ENCODE measurements around the gene ECM1. TPM values are rescaled to one million over a fixed set of nuclear protein-coding genes. Genes with fewer than 3 reads are reported as not detected.
A peak's percentile ranks its signal among the peaks of the same experiment; 100 is the strongest.

The ECM1 gene
- total and polyA plus RNA-seq, 2 donors (not counting 1 experiment from before 2014, with no cell fraction given), result 25.1 to 108 TPM

GRCh38 chr1:150514260-150514659, 6.4 kb downstream of the ECM1 start:
- no peak overlapping the region for H3K4me3 ChIP-seq (replicated peaks in 1 of 4; ENCODE audit: control extremely low read depth in 1 of 4, insufficient read depth in 1 of 4, low read depth in 3 of 4, low read length in 4 of 4)
- peaks cover 7% of the 10 kb centered on the region for H3K79me2 ChIP-seq (ENCODE audit: control insufficient read depth, insufficient read depth, low read length)
- no peak overlapping the region for H3K4me2 ChIP-seq (ENCODE audit: extremely low read depth, insufficient read depth, low read length)
- no peaks in the 10 kb centered on the region for H3K9me3 ChIP-seq (ENCODE audit: control insufficient read depth, insufficient read depth, low read depth, low read length)
- no peak overlapping the region for H3K9ac ChIP-seq (ENCODE audit: insufficient read depth, low read length)
- DNase-seq (ENCODE audit: low read depth in 2 of 2), result no peak
- H3K27me3 ChIP-seq (ENCODE audit: control insufficient read depth, insufficient read depth, low read length), result no peaks in the 10 kb centered on the region
- H3K36me3 ChIP-seq (ENCODE audit: control insufficient read depth, insufficient read depth, low read length), result peaks cover 23% of the 10 kb centered on the region
- TF ChIP-seq CTCF (conservative IDR thresholded peaks at IDR 0.05 in 1 of 2, IDR thresholded peaks at IDR 0.05 in 1 of 2; ENCODE audit: low read depth in 1 of 2, low read length in 2 of 2) (no peak), EZH2 (IDR thresholded peaks at IDR 0.05; ENCODE audit: low read length, missing control alignments) (no peak)
- H3K27ac ChIP-seq (ENCODE audit: insufficient read depth, low read length), result no peak overlapping the region
- H3K4me1 ChIP-seq (ENCODE audit: control insufficient read depth, extremely low read depth, insufficient read depth, low read length), result peaks cover 19% of the 10 kb centered on the region
- H2AFZ ChIP-seq (ENCODE audit: low read length), result no peak overlapping the region
- no peaks in the 10 kb centered on the region for H4K20me1 ChIP-seq (ENCODE audit: control insufficient read depth, extremely low read depth, insufficient read depth, low read length)

GRCh38 chr1:150514913-150515327, 7.0 kb downstream of the ECM1 start:
- no peaks in the 10 kb centered on the region for H3K27me3 ChIP-seq (ENCODE audit: control insufficient read depth, insufficient read depth, low read length)
- H2AFZ ChIP-seq (ENCODE audit: low read length), result peak overlapping the region; percentile 84
- H3K79me2 ChIP-seq (ENCODE audit: control insufficient read depth, insufficient read depth, low read length), result peaks cover under 1% of the 10 kb centered on the region
- peak overlapping the region; percentile 17 for H3K9ac ChIP-seq (ENCODE audit: insufficient read depth, low read length)
- peak overlapping the region; percentile 98 for H3K4me2 ChIP-seq (ENCODE audit: extremely low read depth, insufficient read depth, low read length)
- H3K27ac ChIP-seq (ENCODE audit: insufficient read depth, low read length), result peak overlapping the region; percentile 60
- DNase-seq (ENCODE audit: low read depth in 2 of 2), result no peak
- no peak for TF ChIP-seq EZH2 (IDR thresholded peaks at IDR 0.05; ENCODE audit: low read length, missing control alignments)
- no peak for TF ChIP-seq CTCF (conservative IDR thresholded peaks at IDR 0.05 in 1 of 2, IDR thresholded peaks at IDR 0.05 in 1 of 2; ENCODE audit: low read depth in 1 of 2, low read length in 2 of 2)
- peaks cover 17% of the 10 kb centered on the region for H3K4me1 ChIP-seq (ENCODE audit: control insufficient read depth, extremely low read depth, insufficient read depth, low read length)
- H3K36me3 ChIP-seq (ENCODE audit: control insufficient read depth, insufficient read depth, low read length), result peaks cover 19% of the 10 kb centered on the region
- H4K20me1 ChIP-seq (ENCODE audit: control insufficient read depth, extremely low read depth, insufficient read depth, low read length), result no peaks in the 10 kb centered on the region
- peak overlapping the region; percentile 52 to 73 (median 62) for H3K4me3 ChIP-seq (replicated peaks in 1 of 4; ENCODE audit: control extremely low read depth in 1 of 4, insufficient read depth in 1 of 4, low read depth in 3 of 4, low read length in 4 of 4)
- no peaks in the 10 kb centered on the region for H3K9me3 ChIP-seq (ENCODE audit: control insufficient read depth, insufficient read depth, low read depth, low read length)

GRCh38 chr1:150515328-150516049, 7.6 kb downstream of the ECM1 start, which contains the start of gene FALEC:
Gene FALEC, plus strand, starts transcription at chr1:150515752.
- Histone ChIP-seq H3K9ac (ENCODE audit: insufficient read depth, low read length) (peak within 1 kb of the TSS; percentile 72), H3K9me3 (ENCODE audit: control insufficient read depth, insufficient read depth, low read depth, low read length) (no peaks in the 10 kb centered on the region), H3K4me3 (replicated peaks in 1 of 4; ENCODE audit: control extremely low read depth in 1 of 4, insufficient read depth in 1 of 4, low read depth in 3 of 4, low read length in 4 of 4) (peak within 1 kb of the TSS; percentile 53 to 73 (median 62)), H4K20me1 (ENCODE audit: control insufficient read depth, extremely low read depth, insufficient read depth, low read length) (no peaks in the 10 kb centered on the region), H3K79me2 (ENCODE audit: control insufficient read depth, insufficient read depth, low read length) (no peaks in the 10 kb centered on the region), H3K36me3 (ENCODE audit: control insufficient read depth, insufficient read depth, low read length) (peaks cover 15% of the 10 kb centered on the region), H3K4me1 (ENCODE audit: control insufficient read depth, extremely low read depth, insufficient read depth, low read length) (peaks cover 17% of the 10 kb centered on the region), H3K27me3 (ENCODE audit: control insufficient read depth, insufficient read depth, low read length) (no peaks in the 10 kb centered on the region), H3K4me2 (ENCODE audit: extremely low read depth, insufficient read depth, low read length) (peak within 1 kb of the TSS; percentile 98), H2AFZ (ENCODE audit: low read length) (peak within 1 kb of the TSS; percentile 84), H3K27ac (ENCODE audit: insufficient read depth, low read length) (peak within 1 kb of the TSS; percentile 60)
- TF ChIP-seq EZH2 (IDR thresholded peaks at IDR 0.05; ENCODE audit: low read length, missing control alignments) (no peak), CTCF (conservative IDR thresholded peaks at IDR 0.05 in 1 of 2, IDR thresholded peaks at IDR 0.05 in 1 of 2; ENCODE audit: low read depth in 1 of 2, low read length in 2 of 2) (no peak)
- DNase-seq (ENCODE audit: low read depth in 2 of 2), result peak; percentile 94 to 95
